G401.6 (cell line): ENCODE results near the gene KRTAP17-1.

Experiments used
- FAIRE-seq: peaks from 2 replicates; lab custom pipeline; 2012; peaks lifted over from hg19 to GRCh38; lab: Jason Lieb, UNC

The KRTAP17-1 gene

DNA sequence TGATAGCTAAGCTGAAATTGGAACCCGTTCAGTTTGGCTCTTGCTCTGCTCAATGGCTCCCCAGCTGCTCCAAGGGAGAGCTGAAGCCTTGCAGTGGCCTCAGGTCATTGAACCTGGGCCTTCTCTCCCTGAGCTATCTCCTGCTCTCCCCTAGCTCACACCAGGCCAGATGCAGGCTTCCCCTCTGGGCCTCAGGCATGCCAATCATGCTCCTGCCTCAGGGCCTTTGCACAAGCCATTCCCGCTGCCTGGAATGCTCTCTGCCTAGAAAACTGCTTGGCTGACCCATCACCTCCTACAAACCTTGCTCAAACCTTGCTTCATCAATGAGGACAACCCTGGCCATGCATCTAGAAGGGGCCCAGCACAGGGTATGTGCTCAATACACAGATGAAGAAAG is 16.7 kb upstream of the KRTAP17-1 start:
- no peak for FAIRE-seq

DNA sequence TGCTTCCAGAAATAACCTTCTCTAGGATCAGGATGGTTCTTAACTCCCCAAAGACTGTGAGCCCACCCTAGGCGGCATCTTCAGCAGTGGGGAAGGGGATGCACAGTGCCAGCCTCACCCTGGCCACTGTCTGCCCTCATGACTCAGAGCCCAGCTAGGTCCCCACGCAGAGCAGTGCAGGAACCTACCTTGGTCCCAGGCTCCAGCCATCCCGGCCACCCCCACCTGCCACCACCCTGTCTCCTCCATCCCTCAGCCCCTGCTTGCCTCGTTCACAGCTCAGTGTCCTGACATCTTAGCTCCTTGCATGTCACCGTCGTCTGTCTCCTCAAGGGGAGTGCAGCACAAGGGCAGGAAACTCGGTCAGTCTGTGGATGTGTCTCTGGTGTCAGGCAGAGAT is 16.1 kb upstream of the KRTAP17-1 start:
- no peak for FAIRE-seq

DNA sequence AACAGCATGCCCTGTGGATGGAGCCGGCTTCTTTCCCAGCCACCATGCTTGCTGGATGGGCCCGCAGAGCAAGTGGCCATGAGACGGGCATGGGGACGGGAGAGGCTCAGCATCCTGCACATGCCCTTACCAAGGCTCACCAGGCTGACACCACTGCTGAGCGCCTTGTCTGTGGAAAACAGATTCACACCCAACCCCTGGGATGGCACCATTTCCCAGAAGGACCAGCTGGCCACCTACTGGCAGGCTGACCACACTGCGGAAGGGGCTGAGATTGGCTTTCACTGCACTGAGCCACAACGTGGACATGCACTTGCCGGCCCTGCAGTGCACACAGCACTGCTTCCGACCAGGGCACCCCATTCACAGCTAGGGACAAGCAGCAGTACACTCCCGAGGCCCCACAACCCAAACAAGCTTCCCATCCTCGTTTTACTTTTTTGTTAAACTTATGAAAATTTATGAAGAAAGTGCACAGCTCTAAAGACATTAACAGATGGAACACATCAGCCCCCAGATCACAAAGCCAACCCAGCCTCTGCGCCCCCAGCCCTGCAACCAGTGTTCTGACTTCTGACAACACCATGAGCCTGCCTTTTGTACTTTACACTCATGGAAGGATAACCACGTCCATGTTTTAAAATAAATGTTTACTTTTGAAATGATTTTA is 13.9 kb upstream of the KRTAP17-1 start:
- no peak for FAIRE-seq

DNA sequence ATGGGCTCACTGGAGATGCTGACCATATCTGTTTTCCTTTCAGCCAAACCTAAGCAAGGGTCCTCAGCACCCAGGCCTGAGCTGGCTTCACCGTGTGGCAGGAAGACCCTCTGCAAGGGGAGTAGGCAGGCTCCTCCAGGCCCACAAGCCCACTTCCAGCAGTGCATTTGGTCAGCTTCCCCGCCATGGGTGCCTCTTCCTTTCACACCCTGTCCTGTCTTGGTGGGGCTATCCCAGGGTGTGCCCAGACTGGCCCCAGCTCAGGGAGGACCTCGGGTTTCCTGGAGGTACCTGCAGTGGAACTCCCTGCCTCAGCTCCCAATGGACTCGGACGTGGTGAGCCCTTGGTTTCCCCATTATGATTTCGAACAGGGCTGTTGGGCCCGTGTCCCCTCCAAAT is 12.7 kb upstream of the KRTAP17-1 start:
- FAIRE-seq = no peak

DNA sequence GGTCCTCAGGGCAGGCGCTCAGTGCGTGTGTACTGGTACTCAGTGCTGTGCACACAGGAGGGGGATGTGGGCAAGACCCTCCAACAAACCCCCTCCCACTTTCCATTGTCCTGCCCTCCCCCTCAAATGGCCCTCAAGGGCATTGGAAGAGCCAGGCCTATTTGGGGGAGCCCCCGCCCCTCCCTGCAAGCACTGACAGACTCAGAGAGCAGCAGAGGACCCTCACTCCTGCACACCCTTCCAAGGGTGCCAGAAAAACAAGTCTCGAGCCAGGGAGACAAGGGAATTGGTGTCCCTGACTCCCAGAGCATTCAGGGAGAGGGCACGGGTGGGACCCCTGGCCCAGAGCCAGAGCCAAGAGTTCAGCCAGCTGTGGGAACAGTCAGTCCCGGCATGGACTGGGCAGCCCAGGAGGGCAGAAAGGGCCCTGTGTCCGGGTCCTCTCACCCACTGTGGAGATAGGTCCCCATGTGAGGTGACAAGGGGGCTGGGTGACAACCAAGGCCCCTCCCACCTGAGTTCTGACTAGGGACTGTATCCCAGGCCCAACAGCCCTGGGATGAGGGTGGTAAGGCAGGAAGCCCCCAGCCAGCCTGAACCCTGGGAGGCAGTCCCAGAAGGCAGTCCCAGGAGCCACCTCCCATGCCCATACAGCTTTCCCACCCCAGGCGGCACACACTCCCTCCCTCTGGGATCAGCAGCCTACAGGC is 12.1 kb upstream of the KRTAP17-1 start:
- no peak for FAIRE-seq

DNA sequence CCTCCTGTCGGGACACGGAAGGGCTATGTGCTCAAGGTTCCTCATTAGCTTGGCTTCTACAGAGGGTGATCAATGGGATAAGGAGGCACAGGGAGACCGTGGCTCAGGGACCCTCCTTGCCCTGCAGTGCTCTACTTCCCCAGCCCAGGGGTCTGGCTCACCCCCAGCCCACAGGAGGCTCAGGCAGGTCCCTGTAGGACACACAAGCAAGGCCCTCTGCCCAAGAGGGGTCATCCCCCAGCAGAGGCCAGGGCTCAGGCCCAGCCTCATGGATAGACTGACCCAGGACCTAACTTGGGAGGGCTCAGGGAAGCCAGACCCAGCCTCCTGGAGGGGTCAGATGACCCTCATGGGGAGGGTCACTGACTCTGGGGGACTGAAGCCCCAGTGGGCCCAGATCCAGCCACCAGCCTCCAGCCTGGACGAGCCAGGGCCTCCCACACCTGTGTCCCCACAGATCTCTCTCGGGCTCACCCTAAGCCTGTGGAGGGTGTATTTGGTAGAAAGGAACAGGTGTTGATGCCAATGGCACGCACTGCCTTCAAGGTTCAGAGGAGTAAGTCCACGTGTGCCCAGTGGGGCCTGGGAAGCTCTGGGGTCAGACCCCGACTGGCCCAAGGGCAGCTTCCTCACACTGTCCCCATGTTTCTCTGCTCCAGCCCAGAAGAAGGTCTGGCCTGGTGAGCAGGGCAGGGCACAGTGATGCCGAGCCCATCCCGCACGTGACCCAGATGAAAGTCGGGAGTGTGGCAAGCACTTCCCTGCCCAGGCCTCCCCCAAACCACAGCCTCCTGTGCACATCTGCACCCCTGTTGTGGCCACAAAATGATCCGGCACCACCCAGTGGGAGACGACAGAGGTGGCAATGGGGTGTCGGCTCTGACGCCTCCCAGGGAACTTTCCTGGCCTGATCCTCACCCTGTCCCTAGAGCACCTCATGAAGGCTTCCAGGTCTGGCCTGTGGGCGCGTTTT is 10.9 kb upstream of the KRTAP17-1 start:
- no peak for FAIRE-seq

DNA sequence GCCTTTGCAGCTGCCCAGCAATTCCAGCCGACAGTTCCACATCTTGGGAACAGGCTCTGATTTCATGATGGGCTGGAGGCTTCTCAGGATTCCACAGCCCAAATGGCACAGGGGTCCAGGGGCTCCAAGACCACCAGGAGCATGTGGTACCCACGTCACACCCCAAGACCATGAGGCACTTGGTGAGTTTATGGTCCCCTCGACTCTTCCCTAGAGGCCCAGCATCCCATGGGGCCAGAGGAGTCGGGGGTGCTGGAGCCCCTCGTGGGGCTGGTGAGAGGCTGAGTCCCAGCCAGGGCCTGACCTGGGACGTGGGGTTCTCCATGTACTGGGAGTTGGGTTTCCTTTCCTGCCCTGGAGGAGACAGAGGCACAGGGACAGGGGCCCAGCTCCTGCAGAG is 10.1 kb upstream of the KRTAP17-1 start:
- no peak for FAIRE-seq

DNA sequence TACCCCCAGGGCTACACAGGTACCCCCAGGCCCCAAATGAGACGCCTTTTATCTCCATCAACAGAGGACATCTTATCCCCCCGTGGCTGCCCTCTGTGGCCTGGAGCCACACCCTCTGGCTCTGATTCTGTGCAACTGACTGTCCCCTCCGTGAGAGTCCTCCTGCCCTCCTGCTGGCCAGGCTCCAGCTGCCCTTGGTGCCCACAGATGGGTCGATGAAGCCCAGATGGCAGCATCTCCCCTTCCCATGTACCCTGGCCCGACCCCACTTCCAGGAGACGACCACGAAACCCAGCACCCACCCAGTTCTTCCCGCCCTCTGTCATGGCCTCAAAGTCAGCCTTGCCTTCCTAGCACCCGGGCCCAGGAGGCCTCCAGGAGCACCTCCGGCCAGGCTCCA is 9.6 kb upstream of the KRTAP17-1 start:
- FAIRE-seq = no peak

DNA sequence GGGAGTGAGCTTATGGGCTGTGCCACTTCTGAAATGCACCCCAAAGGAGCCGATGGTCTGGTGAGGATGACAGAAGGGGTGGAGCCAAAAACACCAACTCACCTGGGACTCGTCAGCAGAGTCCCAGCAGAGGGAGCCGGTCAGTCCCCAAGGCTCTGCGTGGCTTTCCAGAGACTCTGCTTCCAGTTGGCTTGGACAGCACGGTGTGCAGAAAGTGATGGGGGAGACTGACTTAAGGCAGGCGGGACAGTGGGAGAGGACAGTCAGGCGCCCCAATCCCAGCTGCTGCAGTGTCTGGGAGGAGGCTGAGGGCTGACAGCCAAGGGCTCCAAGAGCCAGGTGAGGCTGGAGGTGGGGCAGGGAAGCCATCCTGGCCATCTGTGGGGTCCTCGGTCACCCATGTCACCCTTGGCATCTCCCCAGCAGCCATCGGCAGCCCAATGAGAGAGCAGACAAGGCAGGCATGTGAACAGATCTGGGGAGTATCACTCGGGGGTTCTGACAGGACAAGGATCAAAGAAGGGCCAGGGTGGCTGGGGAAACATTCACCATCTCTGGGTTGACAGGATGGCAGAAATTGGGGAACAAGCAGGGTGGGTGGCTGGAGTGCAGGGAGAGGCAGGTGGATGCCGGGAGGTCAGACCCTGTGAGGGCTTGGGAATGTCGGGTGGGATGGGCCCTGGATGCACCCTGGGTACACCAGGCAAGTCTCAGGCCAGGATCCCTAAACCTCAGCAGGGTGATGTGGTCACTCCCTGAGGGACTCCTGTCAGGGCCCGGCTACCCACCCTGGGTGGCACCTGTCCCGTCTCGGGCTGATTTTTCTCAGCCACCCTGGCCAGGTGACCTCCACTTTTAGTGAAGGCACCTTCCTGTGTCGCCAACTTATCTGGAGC is 8.9 kb upstream of the KRTAP17-1 start:
- no peak for FAIRE-seq

DNA sequence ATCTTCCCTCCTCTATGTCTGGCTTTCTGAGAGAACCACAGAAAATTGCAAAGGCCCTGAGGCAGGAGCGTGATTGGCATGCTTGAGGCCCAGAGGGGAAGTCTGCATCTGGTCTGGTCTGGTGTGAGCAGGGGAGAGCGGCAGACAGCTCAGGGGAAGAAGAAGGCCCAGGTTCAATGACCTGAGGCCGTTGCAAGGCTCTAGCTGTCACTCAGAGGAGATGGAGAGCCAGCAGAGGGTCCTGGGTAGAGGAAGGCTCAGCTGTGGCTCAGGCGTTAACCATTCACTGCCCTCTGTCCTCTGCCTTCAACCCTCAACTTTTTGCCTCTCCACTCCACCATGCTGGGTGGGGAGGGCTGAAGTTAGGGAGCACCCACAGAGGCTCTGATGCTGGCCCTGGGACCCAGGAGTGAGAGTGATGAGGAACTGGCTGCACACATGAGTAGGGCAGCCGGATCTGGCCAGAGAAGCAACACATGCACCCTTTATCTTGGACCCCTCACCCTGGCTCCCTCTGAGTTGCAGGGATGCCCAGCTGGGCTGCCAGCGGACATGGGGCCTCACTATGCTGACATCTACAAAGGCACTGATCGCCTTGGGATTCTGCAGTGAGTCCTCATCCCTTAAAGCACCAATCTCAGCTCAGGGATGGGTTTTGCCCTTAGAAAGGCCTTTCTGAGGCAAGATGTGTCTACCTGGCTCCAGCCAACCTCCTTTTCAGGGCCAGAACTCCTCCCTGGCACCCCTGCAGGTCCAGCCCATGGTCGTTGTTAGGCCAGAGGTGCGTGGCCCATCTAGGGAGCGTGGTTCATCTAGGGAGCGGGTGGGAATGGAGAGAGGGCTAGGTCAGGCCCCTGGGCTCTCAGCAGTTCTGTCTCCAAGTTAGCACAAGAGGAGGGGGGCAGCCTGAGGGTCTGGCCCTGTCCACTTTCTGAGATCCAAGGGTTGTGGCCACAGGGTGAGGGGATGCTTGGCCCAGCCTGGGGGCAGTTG is 7.7 kb upstream of the KRTAP17-1 start:
- no peak for FAIRE-seq

DNA sequence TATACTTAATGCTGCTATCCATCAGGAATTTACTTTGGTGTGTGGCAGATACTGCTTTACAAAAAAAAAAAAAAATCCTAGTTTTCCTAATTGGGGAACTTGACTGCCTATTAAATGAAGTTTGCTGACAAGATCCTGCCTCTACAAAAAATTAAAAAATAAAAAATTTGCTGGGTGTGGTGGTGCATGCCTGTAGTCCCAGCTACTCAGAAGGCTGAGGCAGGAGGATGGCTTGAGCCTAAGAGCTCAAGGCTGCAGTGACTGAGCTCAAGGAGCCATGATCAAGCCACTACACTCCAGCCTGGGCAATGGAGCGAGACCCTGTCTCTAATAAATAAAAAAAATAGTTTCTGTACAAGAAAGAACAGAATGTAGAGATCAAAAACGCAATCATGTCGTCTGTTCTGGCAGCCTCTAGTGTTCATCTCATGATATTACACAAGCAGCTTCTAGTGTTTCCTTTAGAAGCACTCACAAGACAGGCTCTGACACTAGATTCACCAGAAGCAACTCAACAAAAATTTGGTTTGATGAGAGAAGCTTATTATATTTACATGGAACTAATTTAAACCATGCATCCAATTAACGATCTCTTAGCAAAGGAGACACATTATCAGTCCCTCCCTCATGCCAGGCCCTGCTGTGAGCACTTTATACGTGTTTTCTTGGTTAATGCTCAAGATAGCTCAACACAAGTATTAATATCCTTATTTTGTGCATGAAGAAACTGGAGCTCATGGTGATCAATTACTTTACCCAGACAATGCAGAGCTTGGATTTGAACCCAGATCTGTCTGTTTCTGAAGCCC is 6.8 kb upstream of the KRTAP17-1 start:
- peak; percentile 90 for FAIRE-seq

DNA sequence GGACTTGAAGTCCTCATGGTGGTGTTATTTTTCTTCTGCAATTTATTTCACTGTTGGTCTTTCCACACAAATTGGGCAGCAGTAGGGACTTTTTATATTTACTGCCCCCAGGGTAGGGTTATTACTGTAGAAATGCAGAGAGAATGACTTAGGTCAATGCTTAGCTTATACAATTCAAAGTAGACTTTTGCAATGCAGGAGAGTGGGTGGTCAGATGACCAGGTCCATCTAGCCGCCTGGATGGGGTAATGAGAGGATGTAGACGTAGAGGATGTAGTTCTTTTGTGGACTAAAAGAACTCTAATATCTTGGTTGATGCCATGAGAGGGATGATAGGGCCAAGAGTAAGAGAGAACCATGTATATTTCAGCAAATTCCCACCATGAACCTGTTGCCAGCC is 2.7 kb upstream of the KRTAP17-1 start:
- FAIRE-seq = no peak

DNA sequence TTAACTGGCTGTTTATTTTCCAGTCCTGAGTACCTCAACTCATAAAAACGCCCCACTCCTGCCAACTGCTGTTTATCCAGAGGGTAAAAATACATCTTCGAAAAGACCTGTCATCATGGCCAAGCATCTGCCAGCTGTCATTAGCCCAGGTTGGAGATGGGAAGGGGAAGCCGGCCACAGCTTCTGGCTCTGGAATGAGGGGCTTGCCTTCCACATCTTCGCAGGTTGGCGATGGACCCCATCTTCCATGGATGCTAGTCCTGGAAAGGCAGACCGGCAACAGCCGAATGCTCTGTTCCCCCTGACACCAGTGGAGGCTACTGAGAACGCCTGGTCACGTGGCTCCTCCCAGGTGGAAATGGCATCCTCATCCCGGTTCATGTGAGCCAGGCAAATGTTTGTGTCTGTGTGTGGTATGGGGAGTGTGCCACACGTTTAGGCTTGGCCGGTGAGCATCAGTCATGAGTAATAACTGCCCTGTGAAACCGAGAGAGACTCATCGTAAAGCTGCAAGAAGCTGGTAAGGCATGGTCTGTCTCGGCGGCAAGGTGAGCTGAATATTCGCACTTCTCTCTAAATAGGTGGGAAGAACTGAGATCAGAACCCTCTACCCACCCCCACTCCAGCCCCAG is 420 bp upstream of the KRTAP17-1 start:
- FAIRE-seq = no peak

DNA sequence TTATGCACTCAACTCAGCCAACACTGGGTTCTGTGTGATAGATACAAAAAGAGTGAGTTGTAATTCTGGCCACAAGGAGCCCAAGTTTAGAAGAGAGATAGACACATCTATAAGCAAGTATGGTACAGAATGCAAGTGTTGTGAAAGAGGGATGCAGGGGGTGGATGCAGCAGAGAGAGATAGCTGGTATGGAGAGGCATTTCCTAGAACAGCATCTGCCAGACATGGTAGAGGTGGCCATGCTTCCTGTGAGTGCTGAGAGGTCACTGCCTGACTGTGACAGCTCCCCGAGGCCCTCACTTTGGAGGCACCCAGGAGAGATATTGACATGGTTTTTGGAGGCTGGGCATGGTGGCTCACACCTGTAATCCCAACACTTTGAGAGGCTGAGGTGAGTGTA is 4.4 kb downstream of the KRTAP17-1 start:
- no peak for FAIRE-seq

DNA sequence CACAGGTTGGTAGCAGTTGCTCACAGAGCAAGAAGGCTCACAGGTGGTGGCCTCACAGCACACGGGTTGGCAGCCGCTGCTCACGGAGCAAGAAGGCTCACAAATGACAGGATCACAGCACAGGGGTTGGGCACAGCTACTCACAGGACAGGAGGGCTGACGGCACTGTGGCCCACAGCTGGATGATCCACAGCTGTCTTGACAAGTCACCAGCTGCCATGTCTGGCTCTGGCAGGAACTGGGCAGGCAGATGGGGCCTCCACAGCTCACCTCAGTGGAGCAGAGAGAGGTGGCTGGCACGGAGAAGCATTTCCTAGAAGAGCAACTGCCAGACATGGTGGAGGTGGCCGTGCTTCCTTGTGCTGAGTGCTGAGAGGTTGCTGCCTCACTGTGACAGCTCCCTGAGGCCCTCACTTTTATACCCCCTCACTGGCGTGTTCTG is 6.6 kb downstream of the KRTAP17-1 start, which contains the start of gene KRTAP16-1:
KRTAP16-1 (minus strand) TSS at position 392 of the 442 bp plus-strand sequence; CDS start at position 336, 56 bp downstream.
- FAIRE-seq = no peak

DNA sequence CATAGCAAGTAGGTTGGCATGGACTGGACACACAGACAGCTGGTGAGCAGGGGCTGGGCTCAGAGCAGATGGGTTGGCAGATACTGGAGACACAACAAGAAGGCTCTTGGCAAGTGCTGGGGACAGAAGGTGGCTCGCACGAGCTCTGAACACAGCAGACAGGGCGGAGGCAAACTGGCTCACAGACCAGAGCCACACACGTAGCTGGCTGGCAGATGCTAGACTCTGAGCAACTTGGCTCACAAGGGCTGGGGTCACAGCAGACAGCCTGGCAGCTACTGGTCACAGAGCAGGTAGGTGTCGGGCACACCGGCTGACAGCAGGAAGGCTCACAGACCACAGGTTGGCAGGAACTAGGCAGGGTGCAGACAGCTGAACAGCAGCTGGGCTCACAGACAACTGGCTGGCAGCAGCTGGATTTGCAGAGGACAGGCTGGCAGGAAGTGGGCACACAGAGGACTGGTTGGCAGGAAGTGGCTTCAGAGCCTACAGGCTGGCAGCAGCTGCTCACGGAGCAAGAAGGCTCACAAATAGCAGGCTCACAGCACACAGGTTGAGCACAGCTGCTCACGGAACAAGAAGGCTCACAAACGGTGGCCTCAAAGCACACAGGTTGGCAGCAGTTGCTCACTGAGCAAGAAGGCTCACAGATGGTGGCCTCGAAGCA is 7.1 kb downstream of the KRTAP17-1 start:
- no peak for FAIRE-seq

DNA sequence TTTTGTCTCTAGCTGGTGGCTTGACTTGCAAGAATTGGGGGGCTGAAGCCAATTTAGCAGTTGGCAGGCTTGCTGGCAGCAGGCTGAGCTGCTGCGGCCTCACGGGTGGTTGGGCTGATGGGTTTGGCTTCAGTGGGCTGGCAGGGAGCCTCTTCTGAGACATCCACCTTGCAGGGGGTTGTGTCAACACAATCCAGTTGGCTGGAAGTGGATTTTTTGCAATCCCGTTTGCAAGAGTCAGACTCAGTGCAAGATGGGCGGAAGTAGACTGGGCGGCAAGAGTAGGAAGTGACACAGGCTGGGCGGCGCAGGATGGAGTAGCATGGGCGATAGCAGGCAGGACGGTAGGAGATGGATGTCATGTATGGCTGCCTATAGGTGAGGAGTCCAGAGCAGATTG is 7.9 kb downstream of the KRTAP17-1 start:
- no peak for FAIRE-seq

DNA sequence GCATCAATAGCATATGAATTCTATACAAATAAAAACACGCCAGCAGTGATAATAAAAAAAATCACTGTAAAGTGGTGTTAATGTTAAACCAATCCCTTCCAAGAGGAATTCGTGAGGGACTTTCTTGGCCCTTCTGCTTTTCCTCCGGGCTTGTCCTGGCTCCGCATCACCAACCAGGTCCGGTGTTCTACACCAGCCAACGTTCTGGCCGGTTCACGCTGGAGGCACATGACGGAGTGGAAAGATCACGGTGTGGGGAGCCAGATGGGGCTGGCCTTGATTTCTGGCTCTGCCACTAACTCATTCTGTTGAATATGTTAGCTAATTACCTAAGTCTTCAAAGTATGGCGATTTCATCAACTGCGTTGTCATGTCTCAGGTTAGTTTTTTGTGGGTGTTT is 11.4 kb downstream of the KRTAP17-1 start:
- FAIRE-seq = no peak

DNA sequence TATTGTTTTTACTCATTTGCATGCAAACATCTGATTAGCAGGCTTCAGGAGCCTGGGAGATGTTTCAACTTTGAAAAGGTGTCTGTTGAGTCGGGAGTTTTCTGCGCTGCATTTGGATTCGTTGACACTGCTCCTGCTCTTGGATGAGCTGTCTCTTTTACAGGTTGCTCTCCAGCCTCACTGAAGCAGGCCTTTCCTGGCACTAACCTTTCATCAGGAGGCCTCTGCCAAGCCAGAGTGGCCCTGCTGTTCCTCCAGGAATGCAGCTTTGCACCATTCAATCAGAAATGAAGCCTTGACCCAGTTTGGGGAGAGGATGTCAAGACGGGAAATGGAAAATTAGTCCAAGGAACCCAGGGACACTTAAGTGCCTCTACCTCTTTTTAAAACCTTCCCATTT is 12.5 kb downstream of the KRTAP17-1 start:
- no peak for FAIRE-seq
